Measurements from ENCODE around the gene TMC8.
"Not testable (repeated sequence)": the region's sequence is repeated elsewhere in the genome, so short reads cannot be mapped to it uniquely, and the experiment has no call there.

Gene TMC8

DNA sequence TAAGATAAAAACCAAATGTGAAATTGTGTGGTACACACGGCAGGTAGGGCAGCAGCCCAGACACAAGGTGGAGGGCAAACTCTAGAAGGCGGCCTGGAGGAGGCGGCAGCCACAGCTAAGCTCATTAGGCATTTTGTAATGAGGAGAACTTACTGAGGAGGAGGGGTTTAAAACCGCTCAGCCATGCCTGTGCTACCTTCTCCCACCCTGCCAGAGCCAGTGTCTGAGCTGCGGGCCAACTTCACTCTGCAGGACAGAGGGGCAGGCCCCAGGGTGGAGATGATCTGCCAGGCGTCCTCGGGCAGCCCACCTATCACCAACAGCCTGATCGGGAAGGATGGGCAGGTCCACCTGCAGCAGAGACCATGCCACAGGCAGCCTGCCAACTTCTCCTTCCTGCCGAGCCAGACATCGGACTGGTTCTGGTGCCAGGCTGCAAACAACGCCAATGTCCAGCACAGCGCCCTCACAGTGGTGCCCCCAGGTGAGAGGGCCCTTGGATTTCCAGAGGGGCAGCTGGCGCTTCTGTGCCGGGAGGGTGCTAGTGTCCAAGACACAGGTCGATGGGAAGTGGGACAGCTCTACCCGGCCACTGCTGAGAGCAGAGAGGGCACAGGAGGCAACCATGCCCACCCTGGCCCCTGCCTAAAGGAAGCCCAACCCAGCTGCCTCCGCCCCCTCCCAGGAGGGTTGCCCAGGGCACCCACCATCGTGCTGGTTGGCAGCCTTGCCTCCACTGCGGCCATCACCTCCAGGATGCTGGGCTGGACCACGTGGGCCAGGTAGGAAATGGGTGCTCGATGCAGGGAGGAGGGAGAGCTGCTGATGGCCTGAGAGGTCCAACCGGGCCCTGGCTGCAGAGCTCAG lies 33.5 kb downstream of the TMC8 start:
- no peak overlapping the region for H3K27ac ChIP-seq (ENCODE audit: low read depth, low read length)
- peaks cover 14% of the 10 kb centered on the region in 2 donors for H3K4me1 ChIP-seq (ENCODE audit: control insufficient read depth in 1 of 2, insufficient read depth in 2 of 2, low read length in 2 of 2)
- H3K9me3 ChIP-seq (ENCODE audit: control insufficient read depth in 1 of 2, low read length in 2 of 2) = no peaks in the 10 kb centered on the region
- no peaks in the 10 kb centered on the region for H3K36me3 ChIP-seq (ENCODE audit: control insufficient read depth in 1 of 2, insufficient read depth in 2 of 2, low read length in 2 of 2)
- H3K27me3 ChIP-seq (ENCODE audit: control insufficient read depth in 1 of 2, insufficient read depth in 2 of 2, low read length in 2 of 2) = no peaks in the 10 kb centered on the region
- no peak overlapping the region for H3K4me3 ChIP-seq (ENCODE audit: low read depth in 1 of 2, low read length in 2 of 2)
- H3K9ac ChIP-seq (ENCODE audit: low read depth in 1 of 2, low read length in 2 of 2) = no peak overlapping the region

GRCh38 chr17:78164748-78165607 lies 34.4 kb downstream of the TMC8 start:
- Histone ChIP-seq H3K9ac (ENCODE audit: low read depth in 1 of 2, low read length in 2 of 2) (no peak overlapping the region), H3K27me3 (ENCODE audit: control insufficient read depth in 1 of 2, insufficient read depth in 2 of 2, low read length in 2 of 2) (no peaks in the 10 kb centered on the region), H3K4me1 (ENCODE audit: control insufficient read depth in 1 of 2, insufficient read depth in 2 of 2, low read length in 2 of 2) (peaks cover 15 to 17% of the 10 kb centered on the region in 2 donors), H3K9me3 (ENCODE audit: control insufficient read depth in 1 of 2, low read length in 2 of 2) (no peaks in the 10 kb centered on the region), H3K36me3 (ENCODE audit: control insufficient read depth in 1 of 2, insufficient read depth in 2 of 2, low read length in 2 of 2) (no peaks in the 10 kb centered on the region), H3K4me3 (ENCODE audit: low read depth in 1 of 2, low read length in 2 of 2) (no peak overlapping the region), H3K27ac (ENCODE audit: low read depth, low read length) (no peak overlapping the region)

- peaks cover 0 to 9% of the 10 kb centered on the region in 2 donors for H3K36me3 ChIP-seq (ENCODE audit: control insufficient read depth in 1 of 2, insufficient read depth in 2 of 2, low read length in 2 of 2)
- H3K9ac ChIP-seq (ENCODE audit: low read depth in 1 of 2, low read length in 2 of 2) = no peak overlapping the region
- no peak overlapping the region for H3K27ac ChIP-seq (ENCODE audit: low read depth, low read length)
- H3K4me1 ChIP-seq (ENCODE audit: control insufficient read depth in 1 of 2, insufficient read depth in 2 of 2, low read length in 2 of 2) = peaks cover 28 to 29% of the 10 kb centered on the region in 2 donors
- no peaks in the 10 kb centered on the region for H3K27me3 ChIP-seq (ENCODE audit: control insufficient read depth in 1 of 2, insufficient read depth in 2 of 2, low read length in 2 of 2)
- no peak overlapping the region for H3K4me3 ChIP-seq (ENCODE audit: low read depth in 1 of 2, low read length in 2 of 2)
- H3K9me3 ChIP-seq (ENCODE audit: control insufficient read depth in 1 of 2, low read length in 2 of 2) = no peaks in the 10 kb centered on the region
Observed at GRCh38 chr17:78166416-78166815, 35.8 kb downstream of the TMC8 start.

GRCh38 chr17:78168242-78168902 lies 37.8 kb downstream of the TMC8 start, which contains the start of gene SYNGR2:
TSS of gene SYNGR2 (plus strand) at chr17:78168581. CDS start at chr17:78168617, 36 bp downstream.
- peaks cover 0 to 14% of the 10 kb centered on the region in 2 donors for H3K36me3 ChIP-seq (ENCODE audit: control insufficient read depth in 1 of 2, insufficient read depth in 2 of 2, low read length in 2 of 2)
- H3K9me3 ChIP-seq (ENCODE audit: control insufficient read depth in 1 of 2, low read length in 2 of 2) = no peaks in the 10 kb centered on the region
- H3K27ac ChIP-seq (ENCODE audit: low read depth, low read length) = peak within 1 kb of the TSS; percentile 83
- peaks cover 44 to 49% of the 10 kb centered on the region in 2 donors for H3K4me1 ChIP-seq (ENCODE audit: control insufficient read depth in 1 of 2, insufficient read depth in 2 of 2, low read length in 2 of 2)
- H3K27me3 ChIP-seq (ENCODE audit: control insufficient read depth in 1 of 2, insufficient read depth in 2 of 2, low read length in 2 of 2) = no peaks in the 10 kb centered on the region
- H3K4me3 ChIP-seq (ENCODE audit: low read depth in 1 of 2, low read length in 2 of 2) = peak within 1 kb of the TSS; percentile 83 to 94
- H3K9ac ChIP-seq (ENCODE audit: low read depth in 1 of 2, low read length in 2 of 2) = peak within 1 kb of the TSS; percentile 76 to 84

- H3K4me3 ChIP-seq (ENCODE audit: low read depth in 1 of 2, low read length in 2 of 2) = peak overlapping the region; percentile 83 to 94
- H3K9me3 ChIP-seq (ENCODE audit: control insufficient read depth in 1 of 2, low read length in 2 of 2) = no peaks in the 10 kb centered on the region
- peaks cover 0 to 14% of the 10 kb centered on the region in 2 donors for H3K36me3 ChIP-seq (ENCODE audit: control insufficient read depth in 1 of 2, insufficient read depth in 2 of 2, low read length in 2 of 2)
- H3K4me1 ChIP-seq (ENCODE audit: control insufficient read depth in 1 of 2, insufficient read depth in 2 of 2, low read length in 2 of 2) = peaks cover 52 to 57% of the 10 kb centered on the region in 2 donors
- no peaks in the 10 kb centered on the region for H3K27me3 ChIP-seq (ENCODE audit: control insufficient read depth in 1 of 2, insufficient read depth in 2 of 2, low read length in 2 of 2)
- H3K9ac ChIP-seq (ENCODE audit: low read depth in 1 of 2, low read length in 2 of 2) = peak overlapping the region; percentile 76 to 84
- peak overlapping the region; percentile 83 for H3K27ac ChIP-seq (ENCODE audit: low read depth, low read length)
Observed at GRCh38 chr17:78168903-78169793, 38.6 kb downstream of the TMC8 start.

- Histone ChIP-seq H3K36me3 (ENCODE audit: control insufficient read depth in 1 of 2, insufficient read depth in 2 of 2, low read length in 2 of 2) (peaks cover 0 to 14% of the 10 kb centered on the region in 2 donors), H3K4me3 (ENCODE audit: low read depth in 1 of 2, low read length in 2 of 2) (no peak overlapping the region), H3K9me3 (ENCODE audit: control insufficient read depth in 1 of 2, low read length in 2 of 2) (no peaks in the 10 kb centered on the region), H3K4me1 (ENCODE audit: control insufficient read depth in 1 of 2, insufficient read depth in 2 of 2, low read length in 2 of 2) (peaks cover 69 to 75% of the 10 kb centered on the region in 2 donors), H3K27me3 (ENCODE audit: control insufficient read depth in 1 of 2, insufficient read depth in 2 of 2, low read length in 2 of 2) (no peaks in the 10 kb centered on the region), H3K27ac (ENCODE audit: low read depth, low read length) (no peak overlapping the region), H3K9ac (ENCODE audit: low read depth in 1 of 2, low read length in 2 of 2) (no peak overlapping the region)
Observed at GRCh38 chr17:78170692-78171590, 40.4 kb downstream of the TMC8 start.

DNA sequence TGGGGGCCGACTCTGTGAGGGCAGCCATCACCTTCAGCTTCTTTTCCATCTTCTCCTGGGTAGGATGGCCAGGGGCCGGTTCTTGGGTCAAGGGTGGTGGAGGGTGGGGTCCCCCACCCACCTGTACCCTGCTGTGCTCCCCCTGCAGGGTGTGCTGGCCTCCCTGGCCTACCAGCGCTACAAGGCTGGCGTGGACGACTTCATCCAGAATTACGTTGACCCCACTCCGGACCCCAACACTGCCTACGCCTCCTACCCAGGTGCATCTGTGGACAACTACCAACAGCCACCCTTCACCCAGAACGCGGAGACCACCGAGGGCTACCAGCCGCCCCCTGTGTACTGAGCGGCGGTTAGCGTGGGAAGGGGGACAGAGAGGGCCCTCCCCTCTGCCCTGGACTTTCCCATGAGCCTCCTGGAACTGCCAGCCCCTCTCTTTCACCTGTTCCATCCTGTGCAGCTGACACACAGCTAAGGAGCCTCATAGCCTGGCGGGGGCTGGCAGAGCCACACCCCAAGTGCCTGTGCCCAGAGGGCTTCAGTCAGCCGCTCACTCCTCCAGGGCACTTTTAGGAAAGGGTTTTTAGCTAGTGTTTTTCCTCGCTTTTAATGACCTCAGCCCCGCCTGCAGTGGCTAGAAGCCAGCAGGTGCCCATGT lies 41.1 kb downstream of the TMC8 start:
- H3K9me3 ChIP-seq (ENCODE audit: control insufficient read depth in 1 of 2, low read length in 2 of 2); H3K27me3 ChIP-seq (ENCODE audit: control insufficient read depth in 1 of 2, insufficient read depth in 2 of 2, low read length in 2 of 2); H3K4me3 ChIP-seq (ENCODE audit: low read depth in 1 of 2, low read length in 2 of 2); H3K9ac ChIP-seq (ENCODE audit: low read depth in 1 of 2, low read length in 2 of 2): not testable (repeated sequence)
- Histone ChIP-seq H3K4me1 (ENCODE audit: control insufficient read depth in 1 of 2, insufficient read depth in 2 of 2, low read length in 2 of 2) (peaks cover 71 to 80% of the 10 kb centered on the region in 2 donors), H3K36me3 (ENCODE audit: control insufficient read depth in 1 of 2, insufficient read depth in 2 of 2, low read length in 2 of 2) (peaks cover 0 to 14% of the 10 kb centered on the region in 2 donors), H3K27ac (ENCODE audit: low read depth, low read length) (peak overlapping the region; percentile 43)

- no peaks in the 10 kb centered on the region for H3K9me3 ChIP-seq (ENCODE audit: control insufficient read depth in 1 of 2, low read length in 2 of 2)
- peaks cover 74 to 80% of the 10 kb centered on the region in 2 donors for H3K4me1 ChIP-seq (ENCODE audit: control insufficient read depth in 1 of 2, insufficient read depth in 2 of 2, low read length in 2 of 2)
- H3K27ac ChIP-seq (ENCODE audit: low read depth, low read length) = peak overlapping the region; percentile 64
- peak overlapping the region; percentile 32 to 40 for H3K9ac ChIP-seq (ENCODE audit: low read depth in 1 of 2, low read length in 2 of 2)
- H3K4me3 ChIP-seq (ENCODE audit: low read depth in 1 of 2, low read length in 2 of 2) = peak overlapping the region; percentile 1 to 9
- H3K36me3 ChIP-seq (ENCODE audit: control insufficient read depth in 1 of 2, insufficient read depth in 2 of 2, low read length in 2 of 2) = peaks cover 0 to 14% of the 10 kb centered on the region in 2 donors
- no peaks in the 10 kb centered on the region for H3K27me3 ChIP-seq (ENCODE audit: control insufficient read depth in 1 of 2, insufficient read depth in 2 of 2, low read length in 2 of 2)
Observed at GRCh38 chr17:78172249-78173051, 41.9 kb downstream of the TMC8 start.
